22Rv1 (cell line): ENCODE measurements around the gene CYSTM1.

Source experiments
- CTCF ChIP-seq: fragments of 450-650 bp; IDR thresholded peaks from 2 replicates; pipeline ENCODE4 v1.5.1; 2017; ENCODE audit warnings: mild to moderate bottlenecking
- ZFX ChIP-seq: fragments of 450-650 bp; IDR thresholded peaks from 2 replicates; pipeline ENCODE4 v1.6.1; 2017; ENCODE audit warnings: antibody characterized with exemption, borderline replicate concordance

DNA sequence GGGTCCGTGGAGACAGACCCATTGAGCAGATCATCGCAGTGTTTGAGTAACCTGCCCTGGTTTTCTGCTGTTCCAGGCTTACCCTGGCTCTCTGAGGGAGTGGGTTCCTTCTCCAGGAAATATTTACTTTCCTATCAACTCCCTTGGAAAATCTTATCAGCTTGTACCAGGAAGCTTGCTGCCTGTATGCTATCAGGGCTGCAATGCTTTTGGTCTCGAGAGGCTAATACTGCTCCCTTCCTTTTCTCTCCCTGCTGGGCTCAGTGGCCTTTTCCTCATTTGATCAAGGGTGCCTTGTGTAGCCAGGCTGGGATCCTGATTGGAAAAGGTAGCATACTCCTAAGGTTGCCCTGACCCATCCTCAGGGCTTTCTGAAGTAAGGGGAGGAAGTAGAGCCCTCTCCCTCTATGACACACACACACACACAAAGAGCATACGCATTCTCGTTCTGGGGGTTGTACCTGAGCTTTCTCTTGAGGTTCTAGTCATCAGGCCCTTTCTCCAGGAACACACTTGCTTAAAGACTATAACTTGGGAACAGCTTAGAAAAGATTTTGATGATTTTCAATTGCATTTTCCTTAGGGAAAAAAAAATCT lies 41.6 kb downstream of the CYSTM1 start:
- TF ChIP-seq CTCF (no peak), ZFX (no peak)
